ENCODE results near the gene TMC5. TPM values are rescaled to one million over a fixed set of nuclear protein-coding genes. Genes with fewer than 3 reads are reported as not detected.

TMC5 gene
- total RNA-seq, 1 experiment from 2014 or later = 15.7 TPM

DNA sequence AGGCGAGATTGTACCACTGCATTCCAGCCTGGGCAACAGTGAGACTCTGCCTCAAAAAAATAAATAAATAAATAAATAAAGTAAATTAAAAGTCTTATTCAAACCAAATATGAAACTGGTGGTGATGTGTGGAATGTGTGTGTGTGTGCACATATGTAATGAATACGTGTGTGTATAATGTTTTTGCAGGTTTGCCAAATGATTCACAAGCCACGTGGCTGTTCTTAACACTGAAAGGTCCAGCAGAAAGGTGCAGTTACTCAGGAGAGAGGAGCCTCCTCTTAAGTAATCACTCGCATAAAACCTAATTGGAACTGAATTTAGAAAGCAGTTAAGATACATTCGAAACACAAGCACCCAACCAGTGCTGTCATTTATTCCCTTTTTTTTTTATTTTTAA is 81.3 kb downstream of the TMC5 start:
- ChIA-PET POLR2A (no interaction called here), RAD21 (ENCODE audit: low non-redundant PET in 1 of 2, low total read pairs in 2 of 2, uncharacterized antibody in 2 of 2, unreplicated experiment in 2 of 2) (no interaction called here), CTCF (no interaction called here)
- no peak for DNase-seq (ENCODE audit: low read depth, low spot score)
- Histone ChIP-seq H3K27me3 (ENCODE audit: insufficient read depth, low read length) (no peaks in the 10 kb centered on the region), H3K4me3 (replicated peaks in 1 of 2; ENCODE audit: low read depth in 1 of 2, low read length in 2 of 2) (no peak overlapping the region), H3K4me2 (ENCODE audit: low read length) (no peak overlapping the region), H3K9ac (ENCODE audit: low read length) (no peak overlapping the region), H3K36me3 (ENCODE audit: control insufficient read depth in 1 of 2, insufficient read depth in 2 of 2, low read length in 2 of 2) (peaks cover 6 to 22% of the 10 kb centered on the region in 2 experiments; a peak in 3 of 4 replicates), H3K79me2 (ENCODE audit: insufficient read depth, low read length) (no peaks in the 10 kb centered on the region), H3K27ac (ENCODE audit: low read depth, low read length) (no peak overlapping the region), H3K9me2 (ENCODE audit: insufficient read depth) (no peaks in the 10 kb centered on the region), H4K20me1 (ENCODE audit: insufficient read depth) (no peaks in the 10 kb centered on the region), H2AFZ (ENCODE audit: low read depth, low read length, poor library complexity, severe bottlenecking) (no peak overlapping the region), H3K4me1 (ENCODE audit: control insufficient read depth in 1 of 2, insufficient read depth in 2 of 2, low read length in 2 of 2) (no peaks in the 10 kb centered on the region), H3K9me3 (ENCODE audit: control insufficient read depth in 1 of 2, insufficient read depth in 1 of 2, low read depth in 1 of 2, low read length in 2 of 2) (no peaks in the 10 kb centered on the region)
- TF ChIP-seq REST (IDR thresholded peaks at IDR 0.05; ENCODE audit: low read depth) (no peak), CEBPB (IDR thresholded peaks at IDR 0.05; ENCODE audit: low read depth) (no peak), CBX3 (IDR thresholded peaks at IDR 0.05; ENCODE audit: low read depth) (no peak), ZBTB33 (IDR thresholded peaks at IDR 0.05; ENCODE audit: extremely low read depth, insufficient replicate concordance, low read length) (no peak), TCF7L2 (IDR thresholded peaks at IDR 0.05; ENCODE audit: borderline replicate concordance, extremely low read depth, insufficient read depth, insufficient read length) (no peak), EGR1 (IDR thresholded peaks at IDR 0.05; ENCODE audit: low read depth) (no peak), EZH2 (IDR thresholded peaks at IDR 0.05) (no peak), POLR2AphosphoS5 (IDR thresholded peaks at IDR 0.05; ENCODE audit: low read depth, low read length) (no peak), SIN3A (IDR thresholded peaks at IDR 0.05; ENCODE audit: low read depth) (no peak), SP1 (IDR thresholded peaks at IDR 0.05; ENCODE audit: low read depth) (no peak)
- TF ChIP-seq, protein P1, sequence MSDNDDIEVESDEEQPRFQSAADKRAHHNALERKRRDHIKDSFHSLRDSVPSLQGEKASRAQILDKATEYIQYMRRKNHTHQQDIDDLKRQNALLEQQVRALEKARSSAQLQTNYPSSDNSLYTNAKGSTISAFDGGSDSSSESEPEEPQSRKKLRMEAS (IDR thresholded peaks at IDR 0.05) = no peak
- TF ChIP-seq, protein P2, sequence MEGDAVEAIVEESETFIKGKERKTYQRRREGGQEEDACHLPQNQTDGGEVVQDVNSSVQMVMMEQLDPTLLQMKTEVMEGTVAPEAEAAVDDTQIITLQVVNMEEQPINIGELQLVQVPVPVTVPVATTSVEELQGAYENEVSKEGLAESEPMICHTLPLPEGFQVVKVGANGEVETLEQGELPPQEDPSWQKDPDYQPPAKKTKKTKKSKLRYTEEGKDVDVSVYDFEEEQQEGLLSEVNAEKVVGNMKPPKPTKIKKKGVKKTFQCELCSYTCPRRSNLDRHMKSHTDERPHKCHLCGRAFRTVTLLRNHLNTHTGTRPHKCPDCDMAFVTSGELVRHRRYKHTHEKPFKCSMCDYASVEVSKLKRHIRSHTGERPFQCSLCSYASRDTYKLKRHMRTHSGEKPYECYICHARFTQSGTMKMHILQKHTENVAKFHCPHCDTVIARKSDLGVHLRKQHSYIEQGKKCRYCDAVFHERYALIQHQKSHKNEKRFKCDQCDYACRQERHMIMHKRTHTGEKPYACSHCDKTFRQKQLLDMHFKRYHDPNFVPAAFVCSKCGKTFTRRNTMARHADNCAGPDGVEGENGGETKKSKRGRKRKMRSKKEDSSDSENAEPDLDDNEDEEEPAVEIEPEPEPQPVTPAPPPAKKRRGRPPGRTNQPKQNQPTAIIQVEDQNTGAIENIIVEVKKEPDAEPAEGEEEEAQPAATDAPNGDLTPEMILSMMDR (IDR thresholded peaks at IDR 0.05 in 2 of 3, conservative IDR thresholded peaks at IDR 0.05 in 1 of 3; ENCODE audit: borderline replicate concordance in 1 of 3, insufficient read depth in 1 of 3, low read depth in 2 of 3, low read length in 2 of 3) = no peak
- no TSS peak for BruUV-seq (replicated peaks)
- no peak for ATAC-seq
- intact Hi-C loops (cut with micrococcal nuclease) = no loop called here
